Measurements from ENCODE around the gene NFYA.

NFYA gene

DNA sequence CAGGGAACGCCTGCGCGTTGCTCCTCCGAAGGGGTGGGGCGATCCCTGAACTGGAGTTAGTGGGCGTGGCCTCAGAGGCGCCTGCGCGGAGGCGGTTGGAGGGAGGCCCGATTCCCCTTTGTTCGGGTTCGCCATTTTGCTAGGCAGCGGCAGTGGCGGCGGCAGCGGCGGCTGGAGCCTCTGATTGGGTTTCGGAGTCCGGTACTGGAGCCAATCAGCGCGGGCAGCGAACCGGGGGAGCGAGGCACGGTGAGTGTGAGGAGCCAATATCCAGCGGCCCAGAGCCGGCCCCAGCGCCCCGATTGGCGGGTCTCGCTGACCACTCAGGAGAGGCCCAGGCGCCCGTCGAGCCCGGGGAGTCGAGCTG, at the start of gene NFYA:
NFYA (plus strand) TSS at position 139 of the 367 bp plus-strand sequence. CDS start 6,116 bp downstream, outside the sequence.
- DNase-seq (ENCODE audit: low read depth in 1 of 2, low spot score in 1 of 2), result peak in 1 of 2 donors; percentile 99

DNA sequence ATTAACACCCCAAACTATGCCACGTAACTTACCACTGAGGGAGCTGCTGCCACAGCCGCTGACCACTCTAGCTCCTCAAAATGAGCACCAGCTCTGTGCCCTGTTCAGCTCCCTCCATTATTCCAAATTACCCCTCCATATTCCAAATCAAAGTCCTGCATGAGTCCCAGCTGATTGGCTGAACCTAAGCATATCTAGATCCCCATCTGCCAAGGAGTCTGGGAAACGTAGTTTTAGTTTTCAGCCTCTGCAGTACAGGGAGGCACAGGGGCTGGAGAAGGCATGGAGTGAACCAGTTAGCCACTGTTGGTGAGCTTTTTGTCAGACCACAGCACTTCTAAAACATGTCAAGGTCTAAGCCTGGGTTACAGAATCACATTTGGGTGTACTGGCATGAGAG, 49.7 kb upstream of the NFYA start:
- DNase-seq (ENCODE audit: low read depth in 1 of 2, low spot score in 1 of 2), result no peak

DNA sequence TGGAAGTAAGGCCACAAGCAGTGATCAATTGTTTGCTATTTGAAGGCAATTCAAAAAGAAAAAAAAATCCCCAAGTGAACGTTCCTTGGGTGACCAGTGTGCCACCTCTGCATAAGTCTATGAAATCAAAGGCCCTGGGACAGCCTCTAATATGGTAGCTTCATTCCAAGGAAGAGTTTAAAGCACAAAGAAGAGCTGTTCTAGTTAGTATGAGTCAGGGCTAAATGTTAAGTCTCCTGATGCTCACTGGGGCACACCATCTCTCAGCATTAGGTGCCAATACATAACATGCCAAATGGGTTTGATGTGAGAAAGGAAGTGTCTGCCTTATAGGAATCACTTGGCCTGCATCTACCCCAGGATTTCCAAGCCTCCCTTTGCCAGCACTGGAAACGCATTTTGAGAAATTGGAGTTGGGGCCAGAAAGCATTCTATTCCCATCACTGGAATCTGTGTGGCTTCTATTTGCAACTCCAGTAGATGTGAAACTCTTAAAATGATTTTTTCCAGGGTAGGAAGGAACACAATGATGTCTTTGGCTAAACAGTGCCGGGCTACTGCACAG, 46.7 kb upstream of the NFYA start:
- DNase-seq (ENCODE audit: low read depth in 1 of 2, low spot score in 1 of 2), result no peak

DNA sequence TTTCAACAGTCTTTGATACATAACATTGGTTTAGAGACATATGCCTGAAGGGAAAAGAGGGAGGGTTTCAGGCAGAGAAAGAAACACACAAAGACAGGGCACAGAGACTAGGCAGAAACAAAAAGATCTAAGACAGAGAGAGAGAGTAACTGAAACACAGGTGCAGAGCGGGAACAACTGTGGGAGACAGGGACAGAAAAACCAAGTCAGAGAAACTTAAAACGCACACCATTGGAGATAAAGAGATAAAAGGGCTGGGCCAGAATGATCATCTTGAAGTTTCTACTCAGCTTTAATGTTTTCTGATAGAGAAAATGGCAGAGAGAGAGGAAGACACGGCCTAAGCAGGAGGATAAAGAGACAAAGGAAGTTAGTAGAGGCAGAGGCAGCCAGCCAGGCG, 45.5 kb upstream of the NFYA start:
- DNase-seq (ENCODE audit: low read depth in 1 of 2, low spot score in 1 of 2), result no peak

DNA sequence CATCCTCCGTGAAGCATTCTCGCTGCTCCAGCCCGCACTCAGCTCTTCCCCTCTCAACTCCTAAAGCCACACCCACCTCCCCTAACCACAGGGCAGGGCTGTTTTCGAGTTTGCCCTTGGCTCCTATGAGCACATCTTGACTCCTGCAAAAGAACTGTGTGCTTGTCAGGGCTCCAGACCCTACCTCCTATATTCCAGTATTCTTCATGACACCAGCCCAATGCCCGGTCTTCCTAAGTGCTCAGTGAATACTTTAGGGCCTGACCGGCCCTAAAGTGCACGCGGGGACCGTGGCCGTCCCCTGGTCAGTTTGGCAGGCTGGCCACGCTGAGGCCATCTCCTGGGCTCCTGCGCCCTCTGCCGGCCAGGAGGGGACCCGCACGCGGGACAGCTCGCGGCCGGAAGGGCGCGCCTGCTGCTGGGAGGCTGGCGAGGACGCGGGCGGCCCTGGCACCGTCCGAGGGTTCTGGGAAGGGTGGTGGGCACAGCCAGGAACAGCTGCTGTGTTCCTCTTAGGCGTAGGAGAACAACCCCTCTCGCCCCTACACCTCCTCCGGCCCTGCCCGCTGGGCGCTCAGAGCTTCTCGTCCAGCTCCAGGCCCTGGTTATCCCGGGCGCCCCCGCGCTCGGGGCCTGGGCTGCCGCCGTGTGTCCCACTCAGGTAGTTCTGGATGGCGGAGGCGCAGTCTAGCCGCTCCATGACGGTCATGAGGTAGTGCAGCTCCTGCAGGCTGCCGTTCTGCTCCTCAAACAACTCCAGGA, 44.8 kb upstream of the NFYA start:
- peak; percentile 55 to 65 for DNase-seq (ENCODE audit: low read depth in 1 of 2, low spot score in 1 of 2)

DNA sequence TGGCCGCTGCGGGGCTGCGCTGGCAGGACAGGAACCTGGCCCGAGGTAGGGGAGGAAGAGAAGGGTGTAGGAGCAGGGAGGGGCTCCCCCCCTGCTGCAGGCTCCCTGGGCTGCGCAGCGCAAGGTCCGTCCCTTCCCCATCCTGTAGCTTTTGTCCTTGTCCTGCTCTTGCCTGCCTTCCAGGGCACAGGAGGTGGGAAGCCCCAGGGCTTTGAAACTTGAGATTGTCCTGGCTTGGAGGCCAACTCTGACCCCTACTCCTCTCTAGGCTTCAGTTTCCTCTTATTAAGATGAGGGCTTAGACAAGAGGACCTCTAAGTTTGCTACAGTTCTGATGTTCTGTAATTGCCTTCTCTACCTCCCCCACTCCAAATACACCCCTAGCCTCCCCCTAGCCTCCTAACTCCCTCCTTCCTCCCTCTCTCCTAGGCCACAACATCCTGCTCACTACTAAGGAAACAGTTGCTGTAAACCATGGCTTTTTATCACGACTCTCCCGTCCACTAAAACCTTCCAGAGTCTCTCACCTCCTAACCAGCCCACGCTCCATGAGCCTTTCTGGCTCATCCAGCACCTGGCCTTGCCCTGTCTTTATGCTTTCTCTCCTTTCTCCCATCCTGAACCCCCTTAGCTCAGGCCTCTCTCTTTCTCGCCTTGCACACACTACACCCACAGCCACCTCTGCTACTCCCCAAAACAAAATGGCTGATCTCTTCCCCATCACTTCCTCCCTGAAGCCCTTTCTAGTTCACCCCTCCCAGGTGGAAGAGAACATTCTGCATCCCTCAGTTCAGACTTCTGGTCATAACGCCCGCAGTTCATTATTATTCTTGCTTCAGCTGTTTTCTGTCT, 44.0 kb upstream of the NFYA start:
- DNase-seq (ENCODE audit: low read depth in 1 of 2, low spot score in 1 of 2), result no peak

DNA sequence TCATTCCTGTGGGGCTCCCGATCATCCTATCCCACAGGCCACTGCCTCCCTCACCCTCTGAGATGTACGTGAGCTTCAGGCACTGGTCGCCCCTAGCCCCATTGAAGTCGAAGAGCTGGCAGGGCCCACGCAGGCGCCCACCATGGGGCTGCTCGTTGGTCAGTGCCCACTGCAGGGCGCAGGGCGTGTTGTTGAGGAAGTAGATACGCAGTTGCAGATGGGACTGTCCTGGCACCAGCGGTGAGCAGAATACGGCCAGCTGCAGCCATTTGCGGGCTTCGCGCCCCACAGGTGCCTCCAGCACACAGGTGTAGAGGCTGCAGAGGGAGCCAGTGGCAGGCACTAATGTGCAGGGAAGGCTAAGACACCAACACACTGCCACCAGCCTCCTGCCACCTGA, 39.9 kb upstream of the NFYA start:
- no peak for DNase-seq (ENCODE audit: low read depth in 1 of 2, low spot score in 1 of 2)

DNA sequence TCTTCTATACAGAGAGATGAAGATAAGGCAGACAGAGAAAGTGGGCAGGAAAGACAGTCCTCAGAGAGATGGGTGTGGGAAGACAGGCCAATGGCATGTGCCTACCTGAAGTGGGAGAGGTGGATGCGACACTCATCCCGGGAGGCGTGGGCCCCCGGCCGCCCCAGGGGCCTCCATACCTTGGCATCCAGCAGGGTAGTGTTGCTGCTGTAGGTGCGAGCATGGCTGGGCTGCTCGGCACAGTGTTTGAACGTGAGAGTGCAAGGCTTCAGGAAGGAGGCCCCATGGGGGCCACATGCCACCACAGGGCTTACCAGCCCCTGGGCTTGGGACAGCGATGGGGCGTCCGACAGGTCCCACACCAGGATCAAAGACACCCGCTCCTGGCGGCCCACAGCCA, 39.0 kb upstream of the NFYA start:
- DNase-seq (ENCODE audit: low read depth in 1 of 2, low spot score in 1 of 2), result no peak

DNA sequence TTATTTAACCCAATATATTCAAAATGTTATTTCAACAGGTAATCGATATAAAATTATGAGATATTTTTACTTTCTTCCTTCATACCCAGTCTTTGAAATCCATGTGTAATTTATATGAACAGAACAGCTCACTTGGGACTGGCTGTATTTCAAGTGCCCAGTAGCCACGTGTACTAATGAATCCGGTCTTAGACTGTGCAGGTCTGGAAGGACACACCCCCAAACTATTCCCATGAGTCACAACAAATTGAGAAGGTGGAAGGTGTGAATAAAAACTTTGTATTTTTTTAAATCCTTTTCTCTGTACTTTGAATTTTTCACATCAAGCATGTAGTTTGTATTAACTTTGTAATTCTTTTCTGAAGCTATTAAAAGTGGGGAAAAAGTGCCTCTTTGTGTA, 36.6 kb upstream of the NFYA start:
- no peak for DNase-seq (ENCODE audit: low read depth in 1 of 2, low spot score in 1 of 2)

DNA sequence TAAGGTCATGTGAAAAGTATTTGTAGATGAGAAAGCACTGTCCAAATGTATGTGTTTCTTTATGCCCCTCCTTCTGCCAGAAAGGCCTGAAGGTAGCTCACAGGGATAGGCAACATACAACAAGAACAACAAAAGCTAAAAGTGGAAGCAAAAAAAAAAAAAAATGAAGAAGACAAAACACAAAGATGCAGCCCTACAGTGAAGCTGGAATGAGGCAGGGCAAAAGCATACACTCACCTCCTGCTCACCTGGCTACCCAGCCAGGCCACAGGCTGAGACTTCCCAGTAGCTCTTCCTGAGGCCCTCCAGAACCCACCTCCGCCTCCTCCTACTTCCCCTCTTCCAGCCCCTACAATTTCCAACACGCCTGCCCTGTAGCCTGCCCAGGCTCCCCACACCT, 36.2 kb upstream of the NFYA start:
- no peak for DNase-seq (ENCODE audit: low read depth in 1 of 2, low spot score in 1 of 2)

DNA sequence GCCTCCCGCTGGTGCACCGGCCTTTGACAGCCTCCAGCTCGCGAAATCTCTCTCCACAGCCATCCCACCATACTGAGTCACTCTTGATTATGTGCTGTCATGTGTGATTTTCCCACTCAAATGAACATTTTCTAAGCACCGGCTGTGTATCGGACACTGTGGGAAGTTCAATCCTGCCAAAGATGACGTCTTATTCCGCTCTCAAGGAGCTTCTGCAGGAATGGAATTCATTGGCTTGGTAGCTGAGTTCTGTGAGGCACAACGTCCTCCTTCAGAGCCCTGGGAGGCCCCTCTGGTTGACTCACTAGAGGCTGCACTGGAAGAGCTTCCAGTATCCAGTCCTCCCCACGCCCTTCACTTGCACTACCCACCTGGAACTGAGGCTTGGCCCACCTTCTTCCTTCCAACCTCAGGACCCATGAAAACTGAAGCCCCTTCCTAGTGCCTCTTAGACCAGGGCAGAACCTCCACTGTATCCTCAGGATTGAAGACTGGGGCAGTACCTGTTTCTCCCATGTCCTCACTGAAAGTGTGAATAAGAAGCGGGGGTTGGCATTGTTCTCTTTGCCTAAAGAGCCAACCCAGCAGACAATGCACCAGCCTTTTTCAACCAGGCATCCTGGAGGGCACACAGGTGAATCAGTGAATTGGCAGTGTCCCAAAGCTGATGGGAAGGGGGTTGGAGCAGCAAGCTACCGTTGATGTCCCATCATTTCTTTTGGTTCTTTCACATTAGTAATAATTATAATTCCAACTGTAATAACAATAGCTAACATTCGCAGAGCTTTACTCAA, 35.5 kb upstream of the NFYA start:
- DNase-seq (ENCODE audit: low read depth in 1 of 2, low spot score in 1 of 2), result no peak

DNA sequence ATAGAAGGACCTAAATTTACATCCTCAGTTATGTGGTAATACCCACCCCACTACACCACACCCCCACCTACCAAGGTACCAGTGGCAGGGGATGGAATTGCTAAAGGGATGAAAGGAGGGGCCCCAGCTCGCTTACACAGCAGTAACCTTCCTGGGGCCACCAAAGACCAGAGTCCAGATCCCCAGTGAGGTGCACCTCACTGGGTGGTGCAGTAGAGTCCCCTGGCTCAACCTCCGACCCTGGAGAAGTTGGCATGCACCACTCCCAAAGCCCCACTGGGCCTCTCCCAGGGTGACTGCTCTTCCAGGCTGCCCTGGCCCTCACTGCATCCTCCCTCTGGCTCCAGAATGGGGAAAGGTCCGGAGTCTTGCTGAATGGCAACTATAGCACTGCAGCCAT, 34.6 kb upstream of the NFYA start:
- DNase-seq (ENCODE audit: low read depth in 1 of 2, low spot score in 1 of 2), result no peak

DNA sequence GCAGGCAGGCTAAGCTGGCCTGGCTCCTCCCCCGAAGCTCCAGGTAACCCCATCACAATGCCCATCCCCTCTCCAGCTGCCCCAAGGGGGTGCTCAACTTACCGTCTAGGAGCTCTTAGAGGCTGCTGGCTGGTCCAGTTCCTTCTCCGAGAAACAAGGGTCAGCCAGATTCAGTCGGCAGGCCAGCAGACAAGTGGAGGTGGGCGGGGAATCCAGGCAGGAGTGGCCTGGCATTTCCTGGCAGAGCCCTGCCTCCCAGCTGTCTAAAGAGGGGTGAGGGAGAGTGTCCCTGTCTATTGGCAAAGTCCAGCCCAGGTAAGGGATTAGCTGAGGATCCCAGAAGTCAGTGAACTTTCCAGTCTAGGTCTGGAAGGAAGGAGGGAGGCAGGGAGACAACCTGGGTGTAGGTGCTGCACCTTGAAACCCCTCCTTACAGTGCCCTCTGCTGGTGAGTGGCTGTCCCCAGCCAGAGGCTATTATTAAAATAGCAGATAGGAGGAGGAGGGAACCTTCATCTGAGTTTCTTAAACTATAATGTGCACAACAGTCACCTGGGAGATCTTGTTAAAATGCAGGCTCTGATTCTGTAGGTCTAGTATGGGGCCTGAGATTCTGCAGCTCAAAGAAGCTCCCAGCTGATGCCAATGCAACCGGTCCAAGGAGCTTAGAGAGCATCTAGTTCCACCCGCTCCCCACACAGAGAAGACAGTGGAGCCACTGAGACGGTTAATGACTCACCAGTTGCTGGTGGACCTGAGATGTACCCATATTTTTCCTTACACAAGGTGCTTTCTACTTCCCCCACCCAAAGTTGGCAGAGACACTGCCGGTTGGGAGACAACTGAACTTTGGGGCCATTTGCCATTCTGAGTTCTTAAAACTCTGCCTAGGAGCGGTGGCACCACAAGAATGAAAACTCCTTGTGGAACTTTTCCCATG, 33.4 kb upstream of the NFYA start, which contains the start of gene UNC5CL:
UNC5CL (minus strand) TSS at position 162 of the 939 bp plus-strand sequence. CDS start 4,147 bp downstream, outside the sequence.
- peak; percentile 12 to 27 for DNase-seq (ENCODE audit: low read depth in 1 of 2, low spot score in 1 of 2)

DNA sequence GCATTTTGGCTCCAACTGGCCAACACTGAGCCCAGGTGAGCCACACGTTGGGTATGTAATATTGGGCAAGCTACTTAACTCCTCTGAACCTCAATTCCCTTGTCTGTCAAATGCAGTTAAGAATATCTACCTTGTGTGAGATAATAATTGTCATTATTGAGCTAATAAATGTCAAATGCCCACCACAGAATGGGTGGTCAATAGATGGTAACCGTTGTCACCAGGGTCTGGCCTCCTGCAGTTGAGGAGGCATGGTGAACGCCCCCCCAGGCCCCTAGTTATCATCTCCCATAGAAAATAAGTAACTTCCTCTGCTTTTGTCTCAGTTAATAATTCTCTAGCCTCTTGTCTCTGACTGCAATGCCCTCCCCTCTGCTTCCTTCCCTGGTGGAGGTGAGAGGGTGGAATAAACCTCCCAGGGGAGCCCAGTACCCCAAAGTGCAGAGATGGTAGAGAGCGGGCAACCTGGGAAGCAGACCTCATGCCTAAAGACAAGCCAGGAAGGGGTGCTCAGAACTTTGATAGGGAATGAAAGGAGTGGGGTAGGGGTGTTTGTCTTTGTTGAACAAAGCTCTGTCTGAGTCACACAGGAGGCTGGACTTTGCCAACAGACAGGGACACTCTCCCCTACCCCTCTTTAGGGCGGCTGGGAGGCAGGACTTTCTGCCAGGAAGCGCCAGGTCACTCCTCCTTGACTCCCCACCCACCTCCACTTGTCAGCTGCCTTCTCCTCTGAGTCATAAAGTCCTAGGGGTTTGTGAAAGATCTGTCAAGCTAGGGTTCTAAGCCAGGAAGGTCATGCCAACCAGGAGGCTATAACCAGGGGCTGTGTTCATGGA, 32.5 kb upstream of the NFYA start:
- no peak for DNase-seq (ENCODE audit: low read depth in 1 of 2, low spot score in 1 of 2)

DNA sequence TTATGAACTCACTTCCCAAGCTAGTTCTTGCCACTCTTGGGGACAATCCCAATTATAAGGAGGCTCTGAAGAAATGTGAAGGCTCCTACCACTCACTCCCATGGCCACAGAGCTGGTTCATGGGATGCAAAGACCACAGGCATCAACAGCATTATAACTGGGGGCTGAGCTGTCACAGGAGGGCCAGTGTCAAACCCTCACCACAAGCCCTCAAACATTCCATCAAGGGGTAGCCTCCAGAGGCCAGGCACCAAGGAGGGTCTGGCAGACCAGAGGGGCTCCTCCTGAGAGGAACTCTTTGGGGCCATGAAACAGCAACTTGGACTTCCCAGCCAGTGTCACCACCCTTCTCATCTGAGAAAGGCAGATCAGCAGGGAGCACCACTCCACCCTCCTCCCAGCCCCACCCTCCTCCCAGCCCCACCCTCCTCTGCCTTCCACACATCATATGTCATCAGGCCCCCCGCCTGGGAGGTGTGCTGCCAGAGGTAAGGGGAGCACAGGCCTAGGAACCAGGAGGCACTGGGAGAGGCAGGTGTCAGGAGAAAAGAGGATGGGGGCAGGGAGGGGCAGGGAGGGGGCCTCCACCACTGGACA, 31.7 kb upstream of the NFYA start:
- no peak for DNase-seq (ENCODE audit: low read depth in 1 of 2, low spot score in 1 of 2)

DNA sequence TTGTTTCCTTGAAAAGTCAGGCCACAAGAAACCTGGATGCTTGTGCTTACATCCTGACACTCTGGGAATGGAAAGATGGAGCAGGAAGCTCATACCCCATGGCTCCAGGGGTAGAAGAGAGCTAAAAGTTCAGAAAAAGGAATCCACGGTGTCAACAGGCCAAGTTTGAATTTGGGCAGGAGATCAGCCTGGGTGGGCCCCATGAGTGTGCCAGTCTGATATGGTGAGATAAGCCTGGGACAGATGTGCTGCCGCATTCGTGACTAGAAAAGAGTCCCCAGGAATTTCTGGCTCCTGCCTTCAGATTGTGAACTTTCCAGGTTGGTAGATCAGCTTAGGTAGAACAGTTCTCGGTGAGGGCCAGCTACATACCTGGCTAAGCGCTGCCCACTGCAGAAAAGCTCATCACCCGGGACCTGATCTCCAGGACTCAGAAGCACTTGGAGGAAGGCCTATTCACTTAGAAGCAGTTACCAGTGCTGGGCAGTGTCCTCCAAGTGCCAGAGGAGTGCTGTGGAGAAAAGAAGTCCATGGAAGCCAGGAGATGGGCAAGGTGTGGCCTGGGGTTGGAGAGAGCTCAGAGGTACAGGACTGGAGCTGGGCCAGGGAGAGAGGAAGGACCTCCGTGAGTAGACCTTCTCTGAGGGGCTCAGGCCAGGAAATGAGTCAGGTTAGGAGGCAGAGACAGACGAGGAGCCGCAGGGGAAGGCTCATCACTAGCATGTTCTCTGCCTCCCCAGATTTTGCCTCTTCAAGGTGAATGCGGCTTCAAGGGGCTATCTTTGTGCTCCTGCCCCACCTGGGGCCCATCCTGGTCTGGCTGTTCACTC, 30.3 kb upstream of the NFYA start, which contains the start of gene TSPO2:
TSPO2 (plus strand) TSS at position 242 of the 830 bp plus-strand sequence; CDS start at position 761, 519 bp downstream.
- DNase-seq (ENCODE audit: low read depth in 1 of 2, low spot score in 1 of 2), result no peak

DNA sequence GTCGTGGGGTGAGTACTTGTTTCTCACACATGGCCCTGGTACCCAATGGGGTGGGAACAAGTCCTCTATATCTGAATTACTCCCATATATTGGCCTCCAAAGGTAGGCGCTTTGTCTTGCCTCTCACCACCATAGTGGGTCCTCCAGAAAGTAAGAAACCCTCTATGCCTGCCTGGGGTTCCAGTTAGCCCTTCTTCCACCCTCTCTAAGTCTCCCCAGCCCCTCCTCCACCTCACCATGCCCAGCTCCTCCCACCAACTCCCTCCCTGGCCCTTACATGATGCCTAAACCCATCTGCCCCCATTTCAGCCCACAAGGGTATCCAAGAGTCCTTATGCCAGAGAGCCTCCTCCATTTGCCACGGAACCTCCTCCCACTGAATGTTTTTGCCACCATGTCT, 29.6 kb upstream of the NFYA start:
- no peak for DNase-seq (ENCODE audit: low read depth in 1 of 2, low spot score in 1 of 2)

DNA sequence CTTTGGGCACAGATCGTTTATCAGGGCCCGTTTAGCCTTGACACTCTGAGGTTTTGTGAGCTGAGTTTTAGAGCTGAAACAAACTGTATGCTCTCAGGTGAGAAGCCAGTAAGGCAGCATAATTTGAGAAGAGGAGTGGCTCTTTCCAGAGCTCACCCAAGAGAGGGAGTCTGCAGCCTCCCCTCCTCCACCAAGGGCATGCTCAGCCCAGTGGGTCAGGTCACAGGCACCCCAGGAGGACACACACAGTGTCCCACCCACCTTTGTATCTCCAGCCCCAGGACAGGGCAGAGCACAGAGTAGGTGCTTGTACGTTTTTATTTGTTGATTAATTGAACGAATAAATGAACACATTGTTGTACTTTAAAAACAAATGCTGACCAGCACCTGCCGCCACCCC, 27.1 kb upstream of the NFYA start:
- no peak for DNase-seq (ENCODE audit: low read depth in 1 of 2, low spot score in 1 of 2)
